ENCODE results near the gene LRRC45. TPM values are rescaled to one million over a fixed set of nuclear protein-coding genes. Genes with fewer than 3 reads are reported as not detected.

Gene LRRC45
- polyA plus RNA-seq, 1 donor (not counting 4 experiments of a cell fraction or from before 2014, with no cell fraction given) = 2.5 TPM

GRCh38 chr17:82028246-82028645 is 5.1 kb downstream of the LRRC45 start:
- H3K9me1 ChIP-seq (ENCODE audit: control insufficient read depth, extremely low read depth, insufficient read depth, low read length) = no peaks in the 10 kb centered on the region
- H4K20me1 ChIP-seq (ENCODE audit: control insufficient read depth, extremely low read depth, insufficient read depth, low read length) = peaks cover 3% of the 10 kb centered on the region
- DNase-seq (ENCODE audit: low read depth, low spot score) = no peak
- no peak overlapping the region for H3K4me2 ChIP-seq (ENCODE audit: control insufficient read depth, extremely low read depth, insufficient read depth, low read depth, low read length)
- no peak overlapping the region for H2AFZ ChIP-seq (ENCODE audit: control insufficient read depth, low read length)
- dilution Hi-C loops (cut with MboI; ENCODE audit: extremely low pct_ligation_motif_present, low sequenced_read_pairs) = no loop called here
- no peaks in the 10 kb centered on the region for H3K27me3 ChIP-seq (ENCODE audit: control insufficient read depth, extremely low read depth, insufficient read depth, low read length)
- FAIRE-seq = no peak
- H3K9ac ChIP-seq (ENCODE audit: control insufficient read depth, extremely low read depth, insufficient read depth, low read length) = no peak overlapping the region
- H3K4me3 ChIP-seq (ENCODE audit: control insufficient read depth in 2 of 3, extremely low read depth in 1 of 3, insufficient read depth in 2 of 3, low read depth in 1 of 3, low read length in 3 of 3) = no peak overlapping the region
- H3K27ac ChIP-seq (ENCODE audit: control insufficient read depth, insufficient read depth, low read length) = no peak overlapping the region
- TF ChIP-seq EZH2 (IDR thresholded peaks at IDR 0.05; ENCODE audit: low read length) = no peak
- no peak for TF ChIP-seq CTCF (optimal IDR thresholded peaks at IDR 0.05 in 1 of 3, IDR thresholded peaks at IDR 0.05 in 1 of 3, conservative IDR thresholded peaks at IDR 0.05 in 1 of 3; ENCODE audit: extremely low read depth in 1 of 3, insufficient read depth in 2 of 3, low read length in 3 of 3)
- no peaks in the 10 kb centered on the region for H3K9me3 ChIP-seq (ENCODE audit: control insufficient read depth, low read depth, low read length)
- peaks cover 27% of the 10 kb centered on the region for H3K4me1 ChIP-seq (ENCODE audit: control insufficient read depth, extremely low read depth, insufficient read depth, low read length)
- no peaks in the 10 kb centered on the region for H3K79me2 ChIP-seq (ENCODE audit: control insufficient read depth, insufficient read depth, low read length)
- peaks cover 0 to 3% of the 10 kb centered on the region in 2 experiments for H3K36me3 ChIP-seq (ENCODE audit: control insufficient read depth in 2 of 2, extremely low read depth in 1 of 2, insufficient read depth in 2 of 2, low read length in 2 of 2)

GRCh38 chr17:82028966-82029365 is 5.9 kb downstream of the LRRC45 start:
- peaks cover 0 to 3% of the 10 kb centered on the region in 2 experiments for H3K36me3 ChIP-seq (ENCODE audit: control insufficient read depth in 2 of 2, extremely low read depth in 1 of 2, insufficient read depth in 2 of 2, low read length in 2 of 2)
- H3K4me2 ChIP-seq (ENCODE audit: control insufficient read depth, extremely low read depth, insufficient read depth, low read depth, low read length) = no peak overlapping the region
- H3K9me3 ChIP-seq (ENCODE audit: control insufficient read depth, low read depth, low read length) = no peaks in the 10 kb centered on the region
- TF ChIP-seq EZH2 (IDR thresholded peaks at IDR 0.05; ENCODE audit: low read length) (no peak), CTCF (optimal IDR thresholded peaks at IDR 0.05 in 1 of 3, IDR thresholded peaks at IDR 0.05 in 1 of 3, conservative IDR thresholded peaks at IDR 0.05 in 1 of 3; ENCODE audit: extremely low read depth in 1 of 3, insufficient read depth in 2 of 3, low read length in 3 of 3) (no peak)
- H2AFZ ChIP-seq (ENCODE audit: control insufficient read depth, low read length) = no peak overlapping the region
- DNase-seq (ENCODE audit: low read depth, low spot score) (no peak), FAIRE-seq (no peak)
- H3K79me2 ChIP-seq (ENCODE audit: control insufficient read depth, insufficient read depth, low read length) = no peaks in the 10 kb centered on the region
- H3K9ac ChIP-seq (ENCODE audit: control insufficient read depth, extremely low read depth, insufficient read depth, low read length) = no peak overlapping the region
- dilution Hi-C loops (cut with MboI; ENCODE audit: extremely low pct_ligation_motif_present, low sequenced_read_pairs) = no loop called here
- H3K27me3 ChIP-seq (ENCODE audit: control insufficient read depth, extremely low read depth, insufficient read depth, low read length) = no peaks in the 10 kb centered on the region
- no peak overlapping the region for H3K27ac ChIP-seq (ENCODE audit: control insufficient read depth, insufficient read depth, low read length)
- H3K4me3 ChIP-seq (ENCODE audit: control insufficient read depth in 2 of 3, extremely low read depth in 1 of 3, insufficient read depth in 2 of 3, low read depth in 1 of 3, low read length in 3 of 3) = no peak overlapping the region
- no peaks in the 10 kb centered on the region for H3K9me1 ChIP-seq (ENCODE audit: control insufficient read depth, extremely low read depth, insufficient read depth, low read length)
- H3K4me1 ChIP-seq (ENCODE audit: control insufficient read depth, extremely low read depth, insufficient read depth, low read length) = peaks cover 22% of the 10 kb centered on the region
- peaks cover 3% of the 10 kb centered on the region for H4K20me1 ChIP-seq (ENCODE audit: control insufficient read depth, extremely low read depth, insufficient read depth, low read length)
